Ishikawa (cell line): Measurements from ENCODE around the gene RNASET2.
A peak's percentile ranks its signal among the peaks of the same experiment; 100 is the strongest.

Experiments used
- CEBPB ChIP-seq: IDR thresholded peaks from 2 replicates; pipeline ENCODE4 v1.6.1; 2012
- CREB1 ChIP-seq: IDR thresholded peaks from 2 replicates; pipeline ENCODE4 v1.6.1; 2012; ENCODE audit warnings: low read depth
- EGR1 ChIP-seq: IDR thresholded peaks from 2 replicates; pipeline ENCODE4 v1.6.1; 2012
- EP300 ChIP-seq: IDR thresholded peaks from 2 replicates; pipeline ENCODE4 v1.6.1; 2012; ENCODE audit warnings: borderline replicate concordance
- FOXM1 ChIP-seq: IDR thresholded peaks from 2 replicates; pipeline ENCODE4 v1.6.1; 2012; ENCODE audit warnings: low read depth, borderline replicate concordance
- MAX ChIP-seq: IDR thresholded peaks from 2 replicates; pipeline ENCODE4 v1.6.1; 2012
- NFIC ChIP-seq: IDR thresholded peaks from 2 replicates; pipeline ENCODE4 v1.6.1; 2012
- RAD21 ChIP-seq: IDR thresholded peaks from 2 replicates; pipeline ENCODE4 v1.6.1; 2012; ENCODE audit warnings: low read depth
- REST ChIP-seq: IDR thresholded peaks from 2 replicates; pipeline ENCODE4 v1.6.1; 2012; ENCODE audit warnings: low read depth, mild to moderate bottlenecking
- TAF1 ChIP-seq: IDR thresholded peaks from 2 replicates; pipeline ENCODE4 v1.6.1; 2012; ENCODE audit warnings: low read depth, mild to moderate bottlenecking
- TCF12 ChIP-seq: IDR thresholded peaks from 2 replicates; pipeline ENCODE4 v1.6.1; 2012; ENCODE audit warnings: low read depth
- TEAD4 ChIP-seq: IDR thresholded peaks from 2 replicates; pipeline ENCODE4 v1.6.1; 2012
- YY1 ChIP-seq: IDR thresholded peaks from 2 replicates; pipeline ENCODE4 v1.6.1; 2012; ENCODE audit warnings: low read depth
- ZBTB7A ChIP-seq: IDR thresholded peaks from 2 replicates; pipeline ENCODE4 v1.6.1; 2012; ENCODE audit warnings: low read depth
- TF ChIP-seq, protein P1 (sequence below): IDR thresholded peaks from 2 replicates; pipeline ENCODE4 v1.6.1; 2012

RNASET2 gene

DNA sequence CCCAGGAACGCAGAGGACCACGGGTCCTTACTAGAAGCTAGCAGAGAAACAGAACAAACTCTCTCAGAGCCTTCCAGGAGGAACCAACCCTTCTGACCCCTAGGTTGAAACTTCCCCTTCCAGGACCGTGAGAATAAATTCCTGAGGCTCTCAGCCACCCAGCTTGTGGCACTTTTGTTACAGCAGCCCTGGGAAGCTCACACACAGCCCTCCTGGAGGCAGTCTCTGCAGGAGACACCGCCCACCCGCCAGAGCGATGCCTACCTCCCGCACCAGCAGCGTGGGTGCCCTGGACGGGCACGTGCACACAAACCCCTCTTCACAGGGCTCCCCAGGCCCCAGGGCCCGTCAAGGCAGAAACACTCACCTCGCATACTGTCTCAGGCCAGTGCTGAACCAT, 4.2 kb downstream of the RNASET2 start:
- TF ChIP-seq EGR1 (no peak), ZBTB7A (no peak), TAF1 (no peak), CEBPB (no peak), TEAD4 (no peak), MAX (no peak), NFIC (no peak), RAD21 (no peak), REST (no peak), FOXM1 (no peak), CREB1 (no peak), YY1 (no peak), TCF12 (no peak), EP300 (no peak)
- TF ChIP-seq, protein P1, sequence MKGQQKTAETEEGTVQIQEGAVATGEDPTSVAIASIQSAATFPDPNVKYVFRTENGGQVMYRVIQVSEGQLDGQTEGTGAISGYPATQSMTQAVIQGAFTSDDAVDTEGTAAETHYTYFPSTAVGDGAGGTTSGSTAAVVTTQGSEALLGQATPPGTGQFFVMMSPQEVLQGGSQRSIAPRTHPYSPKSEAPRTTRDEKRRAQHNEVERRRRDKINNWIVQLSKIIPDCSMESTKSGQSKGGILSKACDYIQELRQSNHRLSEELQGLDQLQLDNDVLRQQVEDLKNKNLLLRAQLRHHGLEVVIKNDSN = no peak

- TF ChIP-seq MAX = no peak
- TF ChIP-seq, protein P1 = no peak
- no peak for TF ChIP-seq TEAD4
- no peak for TF ChIP-seq RAD21
- no peak for TF ChIP-seq EP300
- no peak for TF ChIP-seq ZBTB7A
- no peak for TF ChIP-seq REST
- TF ChIP-seq TAF1 = no peak
Measured at GRCh38 chr6:166951670-166952060, 4.7 kb downstream of the RNASET2 start.

- peak; percentile 56 for TF ChIP-seq RAD21
Measured at GRCh38 chr6:166950892-166951669, 5.3 kb downstream of the RNASET2 start.

GRCh38 chr6:166950443-166950821, 5.9 kb downstream of the RNASET2 start:
- TF ChIP-seq TEAD4 (no peak), CEBPB (no peak), TAF1 (no peak), RAD21 (no peak), TCF12 (no peak), REST (no peak), EP300 (no peak), MAX (no peak), FOXM1 (no peak), EGR1 (no peak), YY1 (no peak), ZBTB7A (no peak), NFIC (no peak)
- TF ChIP-seq, protein P1 = no peak
